Tibial artery (tissue), 4 donors: ENCODE data around the gene FANCE.

ENCODE experiments used
- DNase-seq, 2 donors: peaks; one replicate each; pipeline ENCODE4 v3.0.0-alpha.2; 2019
- H3K27ac ChIP-seq, 2 donors: fragments of 200-600 bp; sonication (generic) in 1 of 2; 1 replicate in 1 of 2; 2 replicates in 1 of 2; pipeline ENCODE4 v1.5.1; 2018 to 2019; ENCODE audit warnings: mild to moderate bottlenecking in 1 of 2
- H3K27me3 ChIP-seq, 2 donors: fragments of 200-600 bp; sonication (generic) in 1 of 2; one replicate each; pipeline versions ENCODE4 v1.5.1 to v1.6.0; 2016 to 2019
- H3K36me3 ChIP-seq, 3 donors: fragments of 200-600 bp; sonication (generic) in 2 of 3; one replicate each; pipeline ENCODE4 v1.5.1; 2016 to 2019; ENCODE audit warnings: mild to moderate bottlenecking in 2 of 3
- H3K4me1 ChIP-seq, 4 donors: fragments of 200-600 bp; sonication (generic) in 2 of 4; 1 replicate in 3 of 4; 2 replicates in 1 of 4; pipeline ENCODE4 v1.5.1; 2016 to 2019
- H3K4me3 ChIP-seq, 2 donors: fragments of 200-600 bp; sonication (generic) in 1 of 2; 1 replicate in 1 of 2; 2 replicates in 1 of 2; pipeline ENCODE4 v1.5.1; 2018 to 2019; ENCODE audit warnings: mild to moderate bottlenecking in 2 of 2
- H3K9me3 ChIP-seq, 3 donors: fragments of 200-600 bp; sonication (generic) in 1 of 3; one replicate each; pipeline ENCODE4 v1.5.1; 2016 to 2019
- intact Hi-C: fragments of 100-400 bp; cut with DNase I; formaldehyde crosslinking; loops from one replicate; pipeline ENCODE4 v1.15.0; 2023; ENCODE audit warnings: low total_unique reads
- TF ChIP-seq, protein P1 (sequence below), 2 experiments: fragments of 200-600 bp in 1 of 2; fragments of 450-650 bp in 1 of 2; IDR thresholded peaks; one replicate each; pipeline ENCODE4 v1.5.1; 2017 to 2019; ENCODE audit warnings: antibody characterized with exemption in 2 of 2, mild to moderate bottlenecking in 1 of 2, moderate library complexity in 1 of 2

Gene FANCE

DNA sequence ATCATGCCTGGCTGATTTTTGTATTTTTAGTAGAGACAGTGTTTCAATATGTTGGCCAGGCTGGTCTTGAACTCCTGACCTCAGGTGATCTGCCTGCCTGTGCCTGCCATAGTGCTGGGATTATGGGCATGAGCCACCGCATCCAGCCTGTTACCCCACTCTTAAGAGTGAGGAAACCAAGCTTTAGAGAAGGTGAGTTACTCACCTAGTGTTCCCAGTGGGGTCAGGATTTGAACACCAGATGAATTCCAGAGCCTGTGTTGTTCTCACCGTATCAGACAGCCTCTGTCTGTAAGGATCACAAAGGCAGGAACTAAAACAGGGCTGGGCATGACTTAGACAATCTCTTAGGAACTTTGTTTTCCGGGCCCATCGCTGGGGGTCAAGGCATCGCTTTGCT is 9.4 kb upstream of the FANCE start:
- Histone ChIP-seq H3K27ac (no peak overlapping the region), H3K4me1 (no peaks in the 10 kb centered on the region), H3K27me3 (no peaks in the 10 kb centered on the region), H3K4me3 (no peak overlapping the region), H3K9me3 (no peaks in the 10 kb centered on the region), H3K36me3 (no peaks in the 10 kb centered on the region)
- DNase-seq = no peak
- intact Hi-C loops = loop anchor here (5.0 kb wide), 1 partner anchor 85 kb away; no protein-coding TSS in a partner anchor
- TF ChIP-seq, protein P1, sequence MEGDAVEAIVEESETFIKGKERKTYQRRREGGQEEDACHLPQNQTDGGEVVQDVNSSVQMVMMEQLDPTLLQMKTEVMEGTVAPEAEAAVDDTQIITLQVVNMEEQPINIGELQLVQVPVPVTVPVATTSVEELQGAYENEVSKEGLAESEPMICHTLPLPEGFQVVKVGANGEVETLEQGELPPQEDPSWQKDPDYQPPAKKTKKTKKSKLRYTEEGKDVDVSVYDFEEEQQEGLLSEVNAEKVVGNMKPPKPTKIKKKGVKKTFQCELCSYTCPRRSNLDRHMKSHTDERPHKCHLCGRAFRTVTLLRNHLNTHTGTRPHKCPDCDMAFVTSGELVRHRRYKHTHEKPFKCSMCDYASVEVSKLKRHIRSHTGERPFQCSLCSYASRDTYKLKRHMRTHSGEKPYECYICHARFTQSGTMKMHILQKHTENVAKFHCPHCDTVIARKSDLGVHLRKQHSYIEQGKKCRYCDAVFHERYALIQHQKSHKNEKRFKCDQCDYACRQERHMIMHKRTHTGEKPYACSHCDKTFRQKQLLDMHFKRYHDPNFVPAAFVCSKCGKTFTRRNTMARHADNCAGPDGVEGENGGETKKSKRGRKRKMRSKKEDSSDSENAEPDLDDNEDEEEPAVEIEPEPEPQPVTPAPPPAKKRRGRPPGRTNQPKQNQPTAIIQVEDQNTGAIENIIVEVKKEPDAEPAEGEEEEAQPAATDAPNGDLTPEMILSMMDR (IDR thresholded peaks at IDR 0.05) = no peak

DNA sequence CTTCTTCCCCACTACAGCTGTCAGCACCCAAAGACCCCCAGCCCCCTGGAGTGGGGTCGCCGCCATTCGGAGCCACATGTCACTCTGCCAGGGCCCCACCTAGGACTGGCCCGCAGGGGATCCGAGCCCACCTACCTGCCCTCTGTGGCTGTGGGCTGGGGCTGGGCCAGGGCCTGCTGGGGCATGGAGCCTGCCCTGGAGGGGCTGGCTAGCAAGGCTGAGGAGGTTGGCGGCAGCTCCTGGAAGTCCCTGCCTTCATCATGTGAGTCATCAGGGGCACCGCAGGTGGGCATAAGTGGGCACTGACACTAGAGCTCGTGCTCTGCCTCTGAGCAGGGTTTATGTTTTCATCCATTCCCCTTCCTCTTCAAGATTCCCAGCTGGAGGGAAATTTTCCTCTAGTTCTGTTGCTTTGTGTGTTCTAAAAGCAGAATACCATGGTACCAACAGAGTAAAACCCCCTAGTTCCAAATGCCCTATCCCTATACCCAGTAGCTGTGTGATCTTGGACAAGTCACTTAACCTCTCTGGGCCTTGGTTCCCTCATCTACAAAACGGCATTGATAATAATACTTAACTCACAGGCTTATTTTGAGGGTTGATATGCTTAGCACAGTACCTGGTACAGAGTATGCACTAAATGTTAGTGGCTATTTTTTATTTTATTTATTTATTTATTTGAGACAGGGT is 8.7 kb upstream of the FANCE start:
- no peak for DNase-seq
- H3K4me3 ChIP-seq = no peak overlapping the region
- H3K4me1 ChIP-seq = no peaks in the 10 kb centered on the region
- H3K9me3 ChIP-seq = no peaks in the 10 kb centered on the region
- TF ChIP-seq, protein P1 (IDR thresholded peaks at IDR 0.05) = no peak
- no peaks in the 10 kb centered on the region for H3K27me3 ChIP-seq
- H3K36me3 ChIP-seq = no peaks in the 10 kb centered on the region
- intact Hi-C loops = loop anchor here (5.0 kb wide), 1 partner anchor 86 kb away; no protein-coding TSS in a partner anchor
- H3K27ac ChIP-seq = no peak overlapping the region

DNA sequence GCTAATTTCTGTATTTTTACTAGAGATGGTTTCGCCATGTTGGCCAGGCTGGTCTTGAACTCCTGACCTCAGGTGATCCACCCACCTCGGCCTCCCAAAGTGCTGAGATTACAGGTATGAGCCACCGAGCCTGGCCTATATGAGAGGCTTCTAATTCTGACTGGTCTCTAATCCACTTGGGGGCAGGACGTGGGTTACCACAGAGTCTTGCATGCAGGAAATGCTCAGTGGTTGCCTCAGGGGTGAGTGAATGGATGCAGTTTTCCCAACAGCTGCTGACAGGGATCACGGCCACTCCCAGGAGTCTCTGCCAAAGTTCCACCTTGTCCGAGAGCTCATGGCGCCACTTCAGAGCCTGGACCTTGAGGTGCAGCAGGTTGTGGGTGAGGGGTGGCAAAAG is 6.4 kb upstream of the FANCE start:
- no peak for DNase-seq
- Histone ChIP-seq H3K9me3 (no peaks in the 10 kb centered on the region), H3K27ac (no peak overlapping the region), H3K27me3 (no peaks in the 10 kb centered on the region), H3K4me3 (no peak overlapping the region), H3K4me1 (no peaks in the 10 kb centered on the region), H3K36me3 (no peaks in the 10 kb centered on the region)
- TF ChIP-seq, protein P1 (IDR thresholded peaks at IDR 0.05) = no peak
- intact Hi-C loops = no loop called here

DNA sequence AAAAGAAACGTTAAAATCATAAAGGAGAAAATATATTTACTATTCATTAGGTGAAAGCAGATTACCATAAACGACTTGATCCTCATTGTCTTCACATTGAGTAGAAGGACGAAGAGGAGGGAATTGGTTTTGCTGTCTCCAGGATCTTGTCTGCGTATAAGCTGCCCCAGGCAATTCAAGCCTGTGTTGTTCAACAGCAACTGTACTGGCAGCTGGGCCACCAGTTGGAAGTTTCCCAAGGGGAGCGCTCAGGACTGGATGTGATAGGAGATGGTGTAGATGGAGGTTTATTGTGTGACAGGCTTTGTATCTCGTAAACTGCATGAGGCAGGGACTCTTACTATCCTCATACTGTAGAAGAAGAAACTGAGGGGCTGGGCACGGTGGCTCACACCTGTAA is 3.9 kb upstream of the FANCE start:
- DNase-seq = no peak
- H3K27ac ChIP-seq = no peak overlapping the region
- no peaks in the 10 kb centered on the region for H3K36me3 ChIP-seq
- H3K4me3 ChIP-seq = no peak overlapping the region
- TF ChIP-seq, protein P1 (IDR thresholded peaks at IDR 0.05) = no peak
- no peaks in the 10 kb centered on the region for H3K27me3 ChIP-seq
- H3K4me1 ChIP-seq = peaks cover 4 to 13% (median 7%) of the 10 kb centered on the region in 4 donors
- no peaks in the 10 kb centered on the region for H3K9me3 ChIP-seq
- intact Hi-C loops = loop anchor here (2.0 kb wide), 1 partner anchor 105 kb away; the partner anchor contains the start of gene PPARD

DNA sequence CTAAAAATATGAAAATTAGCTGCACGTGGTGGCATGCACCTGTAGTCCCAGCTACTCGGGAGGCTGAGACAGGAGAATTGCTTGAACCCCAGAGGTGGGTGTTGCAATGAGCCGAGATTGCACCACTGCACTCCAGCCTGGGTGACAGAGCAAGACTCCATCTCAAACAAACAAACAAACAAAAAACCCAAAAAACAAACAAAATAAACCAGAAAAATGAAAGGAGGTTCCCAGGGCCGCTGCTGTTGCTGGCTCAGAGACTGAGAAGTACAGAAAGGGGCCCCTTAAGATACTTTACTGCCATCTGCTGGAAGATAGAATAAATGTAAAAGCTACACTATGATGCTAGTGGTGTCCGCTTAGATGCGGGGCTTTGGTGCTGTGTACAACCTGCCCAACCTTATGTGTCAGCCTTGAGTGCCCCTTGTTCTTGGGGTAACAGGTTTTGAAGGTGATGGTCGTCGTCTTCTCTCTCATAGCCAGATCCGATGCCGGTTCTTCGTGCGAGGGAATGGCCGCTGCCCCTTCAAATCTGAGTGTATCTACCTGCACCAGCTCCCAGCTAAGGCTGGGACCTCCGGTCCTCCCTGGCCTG is 2.8 kb upstream of the FANCE start:
- H3K4me3 ChIP-seq = no peak overlapping the region
- no peaks in the 10 kb centered on the region for H3K27me3 ChIP-seq
- no peaks in the 10 kb centered on the region for H3K36me3 ChIP-seq
- H3K27ac ChIP-seq = no peak overlapping the region
- peaks cover 4 to 25% (median 17%) of the 10 kb centered on the region in 4 donors for H3K4me1 ChIP-seq
- TF ChIP-seq, protein P1 (IDR thresholded peaks at IDR 0.05) = peak; percentile 72
- no peak for DNase-seq
- no peaks in the 10 kb centered on the region for H3K9me3 ChIP-seq
- intact Hi-C loops = loop anchor here (2.0 kb wide), 1 partner anchor 107 kb away; the partner anchor contains the start of gene PPARD
